Small intestine (tissue), 16 donors: ENCODE results near the gene CCDC197. TPM values are rescaled to one million over a fixed set of nuclear protein-coding genes. Genes with fewer than 3 reads are reported as not detected.

Source experiments
- DNase-seq, 2 donors: peaks; one replicate each; pipeline versions ENCODE4 v3.0.0 to v3.0.0-alpha.2; 2013
- FAIRE-seq: peaks from 2 replicates; lab custom pipeline; 2012; peaks lifted over from hg19 to GRCh38; lab: Jason Lieb, UNC
- H3K27ac ChIP-seq, 3 donors: one replicate each; pipeline ENCODE4 v1.5.1; 2013; ENCODE audit warnings: low read length in 2 of 3, mild to moderate bottlenecking in 2 of 3, control low read depth in 1 of 3, inconsistent platforms in 1 of 3, low read depth in 1 of 3, moderate library complexity in 1 of 3
- H3K27me3 ChIP-seq, 3 donors: one replicate each; pipeline ENCODE4 v1.6.1; 2013; ENCODE audit warnings: low read length in 3 of 3, inconsistent platforms in 1 of 3; ENCODE audit not compliant: control insufficient read depth in 3 of 3, insufficient read depth in 3 of 3
- H3K36me3 ChIP-seq, 3 donors: one replicate each; pipeline ENCODE4 v1.6.1; 2013; ENCODE audit warnings: low read length in 3 of 3, inconsistent platforms in 1 of 3, low read depth in 1 of 3, mild to moderate bottlenecking in 1 of 3, moderate library complexity in 1 of 3; ENCODE audit not compliant: control insufficient read depth in 3 of 3, insufficient read depth in 2 of 3
- H3K4me1 ChIP-seq, 3 donors: one replicate each; pipeline ENCODE4 v1.6.1; 2013; ENCODE audit warnings: low read length in 2 of 3, inconsistent platforms in 1 of 3, low read depth in 1 of 3, mild to moderate bottlenecking in 1 of 3, moderate library complexity in 1 of 3; ENCODE audit not compliant: control insufficient read depth in 3 of 3, insufficient read depth in 2 of 3
- H3K4me3 ChIP-seq, 3 donors: one replicate each; pipeline ENCODE4 v1.5.1; 2013; ENCODE audit warnings: low read length in 3 of 3, control low read depth in 1 of 3, inconsistent platforms in 1 of 3, low read depth in 1 of 3, mild to moderate bottlenecking in 1 of 3, moderate library complexity in 1 of 3
- H3K9me3 ChIP-seq, 2 donors: one replicate each; pipeline ENCODE4 v1.6.1; 2013; ENCODE audit warnings: low read depth in 1 of 2, low read length in 1 of 2; ENCODE audit not compliant: control insufficient read depth in 2 of 2, insufficient read depth in 1 of 2
- WGBS, 3 donors: extraction: QIAGEN DNeasy Blood & Tissue Kit; methylation state at CpG; one replicate each; pipeline ENCODE4 v1.1.7; 2013; 5-methylcytosine and 5-hydroxymethylcytosine counted together
- long read RNA-seq, 10 donors: transcript quantifications; one replicate each; lab custom pipeline, GENCODE V29; 2026
- polyA plus RNA-seq, 4 donors: library from polyadenylated mRNA; stranded (reverse) in 3 of 4; unstranded in 1 of 4; fragments of 200-250 nt in 3 of 4; fragments of 120-200 nt in 1 of 4; gene quantifications; one replicate each; pipeline versions ENCODE4 v1.2.1 to v1.2.3, GENCODE V29; 2013
- donor health status: healthy with polysubstance abuse.
- donor health status: control.
- donor health status: control.
- donor health status: Bipolar disorder and iron deficiency.
- donor health status: healthy.

Gene CCDC197
- not detected for polyA plus RNA-seq
- long read RNA-seq, donor 1: 0 reads
- long read RNA-seq, donor 2: 0 reads
- long read RNA-seq, donor 3: 0 reads
- long read RNA-seq, donor 4: 0 reads
- long read RNA-seq, donor 5: 0 reads
- long read RNA-seq, donor 6: 0 reads
- long read RNA-seq, donor 7: 0 reads
- long read RNA-seq, donor 8: 0 reads
- long read RNA-seq, donor 9: 0 reads
- long read RNA-seq, donor 10: 0 reads

DNA sequence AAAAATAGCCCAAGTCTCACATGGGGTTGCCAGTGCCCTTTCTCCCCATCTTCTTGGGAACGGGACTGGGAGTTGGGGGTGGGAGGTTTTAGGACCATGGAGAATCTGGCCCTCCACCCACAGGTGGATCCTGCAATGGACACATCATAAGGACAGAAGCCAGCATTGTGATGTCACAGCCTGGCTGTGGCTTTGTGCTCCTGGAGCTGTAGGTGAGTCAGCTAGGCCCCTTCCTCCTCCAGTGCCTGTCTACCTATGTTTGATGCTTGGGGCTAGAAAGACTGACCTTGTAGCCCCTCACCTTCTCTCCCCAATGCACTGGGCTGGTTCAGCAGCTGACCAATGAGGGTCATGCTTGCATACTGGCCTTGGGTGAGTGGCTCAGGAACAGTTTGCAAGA lies at the start of gene CCDC197:
Gene CCDC197 (plus strand): TSS at position 220 of the 400 bp plus-strand sequence. CDS start 831 bp downstream, outside the sequence.
- Histone ChIP-seq H3K27me3 (peaks cover 0 to 7% (median 0%) of the 10 kb centered on the region in 3 donors), H3K4me1 (no peaks in the 10 kb centered on the region), H3K27ac (no peak within 1 kb of the TSS), H3K9me3 (no peaks in the 10 kb centered on the region), H3K4me3 (no peak within 1 kb of the TSS), H3K36me3 (no peaks in the 10 kb centered on the region)
- WGBS, 3 donors: 81 to 93% (median 83%) methylated on average over 1 of the region's 1 CpG
- FAIRE-seq (no peak), DNase-seq (no peak)

DNA sequence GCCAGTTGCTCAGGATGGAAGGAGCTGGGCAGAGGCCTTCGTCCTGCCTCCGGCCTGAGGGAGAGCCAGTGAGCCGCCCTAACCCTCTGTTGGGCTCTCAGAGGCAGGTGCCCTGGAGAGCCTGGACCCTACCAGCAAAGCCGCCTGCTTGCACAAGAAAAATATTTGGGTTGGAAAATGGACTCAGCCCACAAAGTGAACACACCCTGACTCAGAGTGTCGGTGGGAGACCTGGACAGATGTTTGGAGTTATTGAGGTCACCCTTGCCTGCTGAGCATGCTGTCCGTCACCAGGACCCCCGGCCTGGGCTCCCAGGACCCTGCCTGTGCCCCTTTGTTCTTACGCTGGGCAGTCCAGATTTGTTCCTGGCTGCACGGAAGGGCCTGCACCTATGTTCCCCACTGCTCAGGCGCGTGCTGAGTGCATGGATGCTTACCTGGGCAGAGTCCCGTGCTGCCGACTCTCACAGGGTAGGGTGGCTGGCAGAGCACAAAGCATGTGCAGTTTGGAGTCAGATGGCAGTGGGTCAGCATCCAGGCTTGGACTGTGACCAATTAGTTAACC lies 47.5 kb upstream of the CCDC197 start:
- no peak for DNase-seq
- no peak for FAIRE-seq
- Histone ChIP-seq H3K4me1 (peaks cover 0 to 46% (median 0%) of the 10 kb centered on the region in 3 donors), H3K27me3 (no peaks in the 10 kb centered on the region), H3K36me3 (peaks cover 0 to 12% (median 0%) of the 10 kb centered on the region in 3 donors), H3K27ac (no peak overlapping the region), H3K9me3 (no peaks in the 10 kb centered on the region), H3K4me3 (no peak overlapping the region)
- WGBS, 3 donors: 90 to 94% (median 94%) methylated on average over 13 of the region's 13 CpGs

DNA sequence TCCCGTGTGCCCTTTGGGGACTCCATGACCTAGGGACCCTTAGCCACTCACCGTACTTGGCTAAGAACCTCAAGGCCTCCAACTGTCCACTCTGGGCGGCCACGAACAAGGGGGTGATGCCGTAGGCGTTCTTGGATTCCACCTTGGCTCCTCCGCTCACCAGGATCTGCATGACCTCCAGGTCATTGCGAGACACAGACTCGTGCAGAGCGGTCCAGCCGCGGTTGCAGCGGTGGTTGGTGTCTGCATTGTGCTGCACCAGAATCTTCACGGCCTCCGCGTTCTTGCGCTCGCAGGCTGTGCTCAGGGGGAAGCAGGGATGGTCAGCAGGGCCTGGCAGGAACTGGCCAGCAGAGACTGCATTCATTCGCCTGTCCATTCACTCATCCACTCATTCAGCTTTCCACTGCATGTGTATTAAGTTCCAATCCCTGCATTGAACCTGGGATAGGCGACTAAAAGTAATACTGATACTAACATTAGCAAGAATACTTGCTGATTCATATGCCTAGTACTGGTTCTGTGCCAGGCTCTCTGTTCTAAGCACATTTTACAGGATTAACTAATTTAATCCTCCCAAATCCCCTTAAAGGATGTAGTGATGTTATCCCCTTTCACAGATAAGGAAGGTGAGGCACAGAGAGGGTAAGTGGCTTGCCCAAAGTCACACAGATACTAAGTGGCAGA lies 46.0 kb upstream of the CCDC197 start:
- no peak for DNase-seq
- 80 to 88% (median 85%) methylated on average over 20 of the region's 20 CpGs for WGBS, 3 donors
- H3K36me3 ChIP-seq: peaks cover 0 to 12% (median 0%) of the 10 kb centered on the region in 3 donors
- no peak overlapping the region for H3K4me3 ChIP-seq
- no peaks in the 10 kb centered on the region for H3K9me3 ChIP-seq
- no peak for FAIRE-seq
- H3K4me1 ChIP-seq: peaks cover 0 to 46% (median 0%) of the 10 kb centered on the region in 3 donors
- H3K27ac ChIP-seq: no peak overlapping the region
- no peaks in the 10 kb centered on the region for H3K27me3 ChIP-seq

GRCh38 chr14:93951635-93952540 lies 45.2 kb upstream of the CCDC197 start:
- WGBS, 3 donors: 44 to 65% (median 63%) methylated on average over 7 of the region's 7 CpGs
- no peak for FAIRE-seq
- H3K4me3 ChIP-seq: no peak overlapping the region
- H3K27me3 ChIP-seq: no peaks in the 10 kb centered on the region
- no peaks in the 10 kb centered on the region for H3K9me3 ChIP-seq
- H3K36me3 ChIP-seq: peaks cover 0 to 12% (median 0%) of the 10 kb centered on the region in 3 donors
- peaks cover 0 to 46% (median 0%) of the 10 kb centered on the region in 3 donors for H3K4me1 ChIP-seq
- no peak overlapping the region for H3K27ac ChIP-seq
- no peak for DNase-seq

DNA sequence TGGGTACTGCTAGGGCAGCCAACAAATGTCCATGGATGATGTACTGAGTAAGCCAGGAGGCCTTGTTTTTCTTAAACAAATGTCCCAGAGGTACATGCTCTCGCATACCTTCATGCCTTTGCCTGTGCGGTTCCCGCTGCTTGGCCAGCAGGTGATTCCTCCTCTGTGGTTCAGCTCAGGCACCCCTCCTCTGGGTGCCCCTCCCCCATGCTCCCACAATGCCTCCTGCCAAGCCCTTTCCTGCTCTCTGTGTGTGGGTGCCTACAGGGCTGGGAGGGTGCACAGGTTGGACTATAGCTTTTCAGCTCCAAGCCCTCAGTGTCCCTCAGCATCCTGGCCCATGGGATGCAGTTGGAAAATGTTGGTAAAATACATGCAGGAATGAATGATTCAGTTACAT lies 44.3 kb upstream of the CCDC197 start:
- DNase-seq (no peak), FAIRE-seq (no peak)
- Histone ChIP-seq H3K9me3 (no peaks in the 10 kb centered on the region), H3K27ac (no peak overlapping the region), H3K27me3 (no peaks in the 10 kb centered on the region), H3K4me3 (no peak overlapping the region), H3K4me1 (peaks cover 0 to 49% (median 0%) of the 10 kb centered on the region in 3 donors), H3K36me3 (peaks cover 0 to 9% (median 0%) of the 10 kb centered on the region in 3 donors)
- 45 to 74% (median 52%) methylated on average over 3 of the region's 3 CpGs for WGBS, 3 donors

GRCh38 chr14:93953263-93953662 lies 43.8 kb upstream of the CCDC197 start:
- Histone ChIP-seq H3K4me1 (peaks cover 0 to 51% (median 0%) of the 10 kb centered on the region in 3 donors), H3K4me3 (peak overlapping the region in 1 of 3 donors; percentile 31), H3K36me3 (peaks cover 0 to 9% (median 0%) of the 10 kb centered on the region in 3 donors), H3K27me3 (no peaks in the 10 kb centered on the region), H3K9me3 (no peaks in the 10 kb centered on the region), H3K27ac (peak overlapping the region in 1 of 3 donors; percentile 11)
- DNase-seq: no peak
- FAIRE-seq: no peak
- WGBS, 3 donors: 58 to 67% (median 60%) methylated on average over 14 of the region's 14 CpGs

- peaks cover 0 to 9% (median 0%) of the 10 kb centered on the region in 3 donors for H3K36me3 ChIP-seq
- FAIRE-seq: no peak
- no peaks in the 10 kb centered on the region for H3K9me3 ChIP-seq
- no peaks in the 10 kb centered on the region for H3K27me3 ChIP-seq
- WGBS, 3 donors: 66 to 83% (median 79%) methylated on average over 18 of the region's 18 CpGs
- peak overlapping the region in 1 of 3 donors; percentile 31 for H3K4me3 ChIP-seq
- peak overlapping the region in 2 of 3 donors; percentile 11 to 27 for H3K27ac ChIP-seq
- no peak for DNase-seq
- H3K4me1 ChIP-seq: peaks cover 0 to 57% (median 0%) of the 10 kb centered on the region in 3 donors
Observed at GRCh38 chr14:93953739-93954515, 43.2 kb upstream of the CCDC197 start.
